Loucy (cell line): ENCODE data around the gene ARHGAP31.

Source experiments
- EZH2phosphoT487 ChIP-seq: fragments of 200-600 bp; IDR thresholded peaks from 2 replicates; pipeline ENCODE4 v1.6.1; 2018; ENCODE audit warnings: antibody characterized with exemption, mild to moderate bottlenecking, moderate library complexity, borderline replicate concordance
- TF ChIP-seq, protein P1 (sequence below): fragments of 200-600 bp; sonication (generic); conservative IDR thresholded peaks from 2 replicates; pipeline ENCODE4 v1.5.1; 2014; ENCODE audit warnings: mild to moderate bottlenecking, antibody characterized with exemption, low read length

DNA sequence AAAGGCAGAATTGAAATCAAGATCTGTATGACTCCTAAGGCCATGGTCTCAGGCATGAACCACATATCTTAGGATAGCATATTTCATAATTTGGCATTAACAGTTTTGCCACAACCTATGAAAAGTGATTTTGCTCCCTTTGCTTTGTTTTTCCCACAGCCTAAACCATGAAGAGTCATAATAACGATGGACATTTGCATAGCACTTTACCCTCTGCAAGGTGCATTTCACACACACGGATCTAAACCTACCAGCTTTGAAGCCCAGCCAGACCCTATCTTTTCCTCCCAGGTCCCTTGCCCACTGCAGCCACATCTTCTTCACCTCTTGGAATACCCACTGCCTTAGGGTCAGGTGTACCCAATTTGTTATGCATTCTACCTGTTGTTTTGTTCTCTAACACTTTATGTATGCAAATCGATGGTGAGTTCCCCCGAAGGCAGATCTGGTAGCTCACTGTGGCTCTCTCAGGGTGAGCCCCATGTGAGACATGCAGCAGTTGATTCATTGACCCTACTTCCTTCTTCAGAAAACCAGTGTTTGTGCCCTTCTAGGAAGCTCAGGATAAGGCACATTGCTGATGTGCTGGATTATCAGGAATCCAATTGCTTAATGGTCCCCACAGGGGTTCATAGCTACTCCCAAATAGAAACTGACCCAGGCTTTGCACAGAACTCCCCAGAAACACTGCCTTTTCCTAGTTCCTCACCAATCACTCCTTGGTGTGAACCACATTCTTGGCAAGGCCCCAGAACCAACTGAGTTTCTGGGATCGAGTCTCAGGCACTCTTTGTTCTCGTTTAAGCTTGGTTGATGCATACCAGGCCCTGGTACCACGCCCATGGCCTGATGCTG lies 8.7 kb downstream of the ARHGAP31 start:
- TF ChIP-seq, protein P1, sequence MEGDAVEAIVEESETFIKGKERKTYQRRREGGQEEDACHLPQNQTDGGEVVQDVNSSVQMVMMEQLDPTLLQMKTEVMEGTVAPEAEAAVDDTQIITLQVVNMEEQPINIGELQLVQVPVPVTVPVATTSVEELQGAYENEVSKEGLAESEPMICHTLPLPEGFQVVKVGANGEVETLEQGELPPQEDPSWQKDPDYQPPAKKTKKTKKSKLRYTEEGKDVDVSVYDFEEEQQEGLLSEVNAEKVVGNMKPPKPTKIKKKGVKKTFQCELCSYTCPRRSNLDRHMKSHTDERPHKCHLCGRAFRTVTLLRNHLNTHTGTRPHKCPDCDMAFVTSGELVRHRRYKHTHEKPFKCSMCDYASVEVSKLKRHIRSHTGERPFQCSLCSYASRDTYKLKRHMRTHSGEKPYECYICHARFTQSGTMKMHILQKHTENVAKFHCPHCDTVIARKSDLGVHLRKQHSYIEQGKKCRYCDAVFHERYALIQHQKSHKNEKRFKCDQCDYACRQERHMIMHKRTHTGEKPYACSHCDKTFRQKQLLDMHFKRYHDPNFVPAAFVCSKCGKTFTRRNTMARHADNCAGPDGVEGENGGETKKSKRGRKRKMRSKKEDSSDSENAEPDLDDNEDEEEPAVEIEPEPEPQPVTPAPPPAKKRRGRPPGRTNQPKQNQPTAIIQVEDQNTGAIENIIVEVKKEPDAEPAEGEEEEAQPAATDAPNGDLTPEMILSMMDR = no peak
- TF ChIP-seq EZH2phosphoT487 = no peak
